Umbilical cord (tissue), 2 donors: Measurements from ENCODE around the gene NNAT. TPM values are rescaled to one million over a fixed set of nuclear protein-coding genes. Genes with fewer than 3 reads are reported as not detected.
"Not testable (repeated sequence)": the region's sequence is repeated elsewhere in the genome, so short reads cannot be mapped to it uniquely, and the experiment has no call there.

Experiments used
- DNase-seq: peaks from one replicate; pipeline ENCODE4 v3.0.0-alpha.2; 2015; ENCODE audit warnings: low spot score
- total RNA-seq: library from RNA; depleted of rRNA; stranded (reverse); fragments of >200 nt; gene quantifications from one replicate; pipeline ENCODE4 v1.2.3, GENCODE V29; 2014; ENCODE audit warnings: low replicate concordance; ENCODE audit not compliant: insufficient read depth

NNAT gene
- 5.3 TPM for total RNA-seq

- DNase-seq: no peak
Observed at GRCh38 chr20:37521061-37521771, at the start of gene NNAT. NNAT (plus strand) TSS chr20:37521250; CDS start chr20:37521332, 82 bp downstream.

- no peak for DNase-seq
Observed at GRCh38 chr20:37471741-37472235, 49.3 kb upstream of the NNAT start.

GRCh38 chr20:37472435-37472834, 48.6 kb upstream of the NNAT start:
- DNase-seq: not testable (repeated sequence)

- DNase-seq: no peak
Observed at GRCh38 chr20:37473249-37474000, 47.6 kb upstream of the NNAT start.

GRCh38 chr20:37474386-37474785, 46.7 kb upstream of the NNAT start:
- DNase-seq: no peak

GRCh38 chr20:37475252-37475651, 45.8 kb upstream of the NNAT start:
- no peak for DNase-seq

GRCh38 chr20:37477041-37477440, 44.0 kb upstream of the NNAT start:
- no peak for DNase-seq

- DNase-seq: no peak
Observed at GRCh38 chr20:37479266-37479665, 41.8 kb upstream of the NNAT start.

GRCh38 chr20:37479925-37480691, 40.9 kb upstream of the NNAT start:
- DNase-seq: no peak

- DNase-seq: no peak
Observed at GRCh38 chr20:37480919-37481318, 40.1 kb upstream of the NNAT start.

- DNase-seq: no peak
Observed at GRCh38 chr20:37481610-37482009, 39.4 kb upstream of the NNAT start.

GRCh38 chr20:37484331-37484730, 36.7 kb upstream of the NNAT start:
- DNase-seq: no peak

GRCh38 chr20:37486209-37486608, 34.8 kb upstream of the NNAT start:
- DNase-seq: not testable (repeated sequence)

GRCh38 chr20:37490663-37491350, 30.2 kb upstream of the NNAT start:
- DNase-seq: no peak

- DNase-seq: no peak
Observed at GRCh38 chr20:37492096-37492625, 28.9 kb upstream of the NNAT start.

GRCh38 chr20:37492945-37493344, 28.1 kb upstream of the NNAT start:
- no peak for DNase-seq

GRCh38 chr20:37494301-37494700, 26.7 kb upstream of the NNAT start:
- no peak for DNase-seq

- DNase-seq: no peak
Observed at GRCh38 chr20:37494796-37495195, 26.3 kb upstream of the NNAT start.

- DNase-seq: peak; percentile 38
Observed at GRCh38 chr20:37498066-37498665, 22.9 kb upstream of the NNAT start.

GRCh38 chr20:37500311-37500710, 20.7 kb upstream of the NNAT start:
- DNase-seq: no peak

- DNase-seq: no peak
Observed at GRCh38 chr20:37501940-37502339, 19.1 kb upstream of the NNAT start.
